ENCODE results near the gene COQ10A.

DNA sequence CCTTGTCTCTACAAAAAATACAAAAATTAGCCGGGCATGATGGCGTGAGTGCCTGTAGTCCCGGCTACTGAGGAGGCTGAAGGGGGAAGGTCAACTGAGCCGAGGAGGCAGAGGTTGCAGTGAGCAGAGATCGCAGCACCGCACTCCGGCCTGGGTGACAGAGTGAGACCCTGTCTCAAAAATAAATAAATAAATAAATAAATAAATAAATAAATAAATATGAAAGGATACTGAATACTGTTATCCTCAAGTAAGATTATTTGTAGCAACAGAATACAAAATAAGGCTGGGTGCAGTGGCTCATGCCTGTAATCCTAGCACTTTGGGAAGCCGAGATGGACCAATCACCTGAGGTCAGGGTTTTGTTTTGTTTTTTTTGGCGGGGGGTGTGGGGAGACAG is 46.9 kb upstream of the COQ10A start:
- TF ChIP-seq POLR2A (IDR thresholded peaks at IDR 0.05; ENCODE audit: insufficient read depth in 1 of 2, low read depth in 2 of 2, low read length in 2 of 2) (no peak), MEIS2 (CRISPR knock-in tag; IDR thresholded peaks at IDR 0.05) (no peak), MYC (CRISPR knock-in tag; IDR thresholded peaks at IDR 0.05; ENCODE audit: borderline replicate concordance) (no peak), JUND (CRISPR knock-in tag; IDR thresholded peaks at IDR 0.05) (no peak)
- TF ChIP-seq, protein P1, sequence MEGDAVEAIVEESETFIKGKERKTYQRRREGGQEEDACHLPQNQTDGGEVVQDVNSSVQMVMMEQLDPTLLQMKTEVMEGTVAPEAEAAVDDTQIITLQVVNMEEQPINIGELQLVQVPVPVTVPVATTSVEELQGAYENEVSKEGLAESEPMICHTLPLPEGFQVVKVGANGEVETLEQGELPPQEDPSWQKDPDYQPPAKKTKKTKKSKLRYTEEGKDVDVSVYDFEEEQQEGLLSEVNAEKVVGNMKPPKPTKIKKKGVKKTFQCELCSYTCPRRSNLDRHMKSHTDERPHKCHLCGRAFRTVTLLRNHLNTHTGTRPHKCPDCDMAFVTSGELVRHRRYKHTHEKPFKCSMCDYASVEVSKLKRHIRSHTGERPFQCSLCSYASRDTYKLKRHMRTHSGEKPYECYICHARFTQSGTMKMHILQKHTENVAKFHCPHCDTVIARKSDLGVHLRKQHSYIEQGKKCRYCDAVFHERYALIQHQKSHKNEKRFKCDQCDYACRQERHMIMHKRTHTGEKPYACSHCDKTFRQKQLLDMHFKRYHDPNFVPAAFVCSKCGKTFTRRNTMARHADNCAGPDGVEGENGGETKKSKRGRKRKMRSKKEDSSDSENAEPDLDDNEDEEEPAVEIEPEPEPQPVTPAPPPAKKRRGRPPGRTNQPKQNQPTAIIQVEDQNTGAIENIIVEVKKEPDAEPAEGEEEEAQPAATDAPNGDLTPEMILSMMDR (CRISPR knock-in tag; IDR thresholded peaks at IDR 0.05) = no peak

Measured in HepG2 (cell line).